Testis (tissue), 2 donors: ENCODE data around the gene IL1RAPL2.

Experiments
- CTCF ChIP-seq, 3 experiments: fragments of 450-650 bp in 2 of 3; fragments of 200-600 bp in 1 of 3; sonication (generic) in 1 of 3; IDR thresholded peaks; one replicate each; pipeline ENCODE4 v1.5.1; 2016 to 2019; ENCODE audit warnings: antibody characterized with exemption in 3 of 3, mild to moderate bottlenecking in 2 of 3, moderate library complexity in 1 of 3
- POLR2A ChIP-seq: fragments of 450-650 bp; IDR thresholded peaks from one replicate; pipeline ENCODE4 v1.6.1; 2017; ENCODE audit warnings: antibody characterized with exemption, mild to moderate bottlenecking, moderate library complexity

GRCh38 chrX:105645667-105646357 is 1079.8 kb downstream of the IL1RAPL2 start:
- no peak for TF ChIP-seq CTCF (IDR thresholded peaks at IDR 0.05)
- TF ChIP-seq POLR2A, result no peak
